ENCODE results near the gene ANG. TPM values are rescaled to one million over a fixed set of nuclear protein-coding genes. Genes with fewer than 3 reads are reported as not detected.

ANG gene
- polyA plus RNA-seq, 1 of the 3 experiments (the other 2 are of a cell fraction): 3.6 TPM

DNA sequence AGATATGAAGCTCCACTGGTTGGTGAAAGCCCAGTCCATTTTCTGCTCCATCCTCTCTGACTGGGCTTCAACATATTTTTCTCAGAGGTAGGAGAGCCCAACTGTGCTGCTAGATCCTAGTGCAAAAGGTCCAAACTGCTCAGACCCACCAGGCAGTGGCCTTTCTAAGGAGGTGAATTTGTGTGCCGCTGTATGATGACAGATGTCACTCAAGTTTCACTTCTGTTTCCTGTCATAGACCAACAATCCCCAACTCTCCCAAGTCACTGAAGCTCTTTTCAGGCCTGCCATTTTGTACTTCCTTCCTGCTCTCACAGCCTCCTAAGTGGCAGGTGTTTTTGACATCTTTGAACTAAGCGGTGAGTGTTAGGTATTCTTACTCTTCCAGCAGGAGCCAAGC, 20.6 kb upstream of the ANG start:
- DNase-seq: no peak
- Histone ChIP-seq H3K9me2 (no peaks in the 10 kb centered on the region), H3K9me3 (no peaks in the 10 kb centered on the region), H3K4me3 (ENCODE audit: low read depth in 2 of 2, low read length in 1 of 2) (no peak overlapping the region), H3K27ac (ENCODE audit: low read depth in 2 of 2, low read length in 1 of 2) (no peak overlapping the region), H3K4me2 (no peak overlapping the region), H3K4me1 (ENCODE audit: control insufficient read depth in 1 of 2, insufficient read depth in 2 of 2, low read depth in 1 of 2, low read length in 1 of 2) (no peaks in the 10 kb centered on the region), H4K20me1 (ENCODE audit: insufficient read depth) (no peaks in the 10 kb centered on the region), H3K79me2 (ENCODE audit: insufficient read depth) (no peaks in the 10 kb centered on the region), H3K9ac (no peak overlapping the region), H3K36me3 (replicated peaks in 1 of 2; ENCODE audit: control insufficient read depth in 1 of 2, insufficient read depth in 2 of 2, low read length in 1 of 2) (no peaks in the 10 kb centered on the region), H2AFZ (ENCODE audit: low read depth) (no peak overlapping the region), H3K27me3 (ENCODE audit: insufficient read depth) (peaks cover 71% of the 10 kb centered on the region), H3F3A (replicated peaks; ENCODE audit: insufficient read depth) (no peaks in the 10 kb centered on the region)
- ChIA-PET POLR2A (no interaction called here), CTCF (interaction anchor here (0.7 kb wide), 1 partner anchor 14 kb away, joined by 3 read pairs; no protein-coding TSS in a partner anchor)
- TF ChIP-seq, protein P1, sequence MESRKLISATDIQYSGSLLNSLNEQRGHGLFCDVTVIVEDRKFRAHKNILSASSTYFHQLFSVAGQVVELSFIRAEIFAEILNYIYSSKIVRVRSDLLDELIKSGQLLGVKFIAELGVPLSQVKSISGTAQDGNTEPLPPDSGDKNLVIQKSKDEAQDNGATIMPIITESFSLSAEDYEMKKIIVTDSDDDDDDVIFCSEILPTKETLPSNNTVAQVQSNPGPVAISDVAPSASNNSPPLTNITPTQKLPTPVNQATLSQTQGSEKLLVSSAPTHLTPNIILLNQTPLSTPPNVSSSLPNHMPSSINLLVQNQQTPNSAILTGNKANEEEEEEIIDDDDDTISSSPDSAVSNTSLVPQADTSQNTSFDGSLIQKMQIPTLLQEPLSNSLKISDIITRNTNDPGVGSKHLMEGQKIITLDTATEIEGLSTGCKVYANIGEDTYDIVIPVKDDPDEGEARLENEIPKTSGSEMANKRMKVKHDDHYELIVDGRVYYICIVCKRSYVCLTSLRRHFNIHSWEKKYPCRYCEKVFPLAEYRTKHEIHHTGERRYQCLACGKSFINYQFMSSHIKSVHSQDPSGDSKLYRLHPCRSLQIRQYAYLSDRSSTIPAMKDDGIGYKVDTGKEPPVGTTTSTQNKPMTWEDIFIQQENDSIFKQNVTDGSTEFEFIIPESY (IDR thresholded peaks at IDR 0.05; ENCODE audit: borderline replicate concordance, low read depth): no peak
- no peak for TF ChIP-seq ELF1 (IDR thresholded peaks at IDR 0.05)
- TF ChIP-seq, protein P2, sequence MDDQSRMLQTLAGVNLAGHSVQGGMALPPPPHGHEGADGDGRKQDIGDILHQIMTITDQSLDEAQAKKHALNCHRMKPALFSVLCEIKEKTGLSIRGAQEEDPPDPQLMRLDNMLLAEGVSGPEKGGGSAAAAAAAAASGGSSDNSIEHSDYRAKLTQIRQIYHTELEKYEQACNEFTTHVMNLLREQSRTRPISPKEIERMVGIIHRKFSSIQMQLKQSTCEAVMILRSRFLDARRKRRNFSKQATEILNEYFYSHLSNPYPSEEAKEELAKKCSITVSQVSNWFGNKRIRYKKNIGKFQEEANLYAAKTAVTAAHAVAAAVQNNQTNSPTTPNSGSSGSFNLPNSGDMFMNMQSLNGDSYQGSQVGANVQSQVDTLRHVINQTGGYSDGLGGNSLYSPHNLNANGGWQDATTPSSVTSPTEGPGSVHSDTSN (IDR thresholded peaks at IDR 0.05): no peak
- no peak for TF ChIP-seq NRF1 (IDR thresholded peaks at IDR 0.05; ENCODE audit: low read depth, low read length)
- TF ChIP-seq RXRA (IDR thresholded peaks at IDR 0.05; ENCODE audit: borderline replicate concordance, low read depth): no peak
- TF ChIP-seq, protein P3, sequence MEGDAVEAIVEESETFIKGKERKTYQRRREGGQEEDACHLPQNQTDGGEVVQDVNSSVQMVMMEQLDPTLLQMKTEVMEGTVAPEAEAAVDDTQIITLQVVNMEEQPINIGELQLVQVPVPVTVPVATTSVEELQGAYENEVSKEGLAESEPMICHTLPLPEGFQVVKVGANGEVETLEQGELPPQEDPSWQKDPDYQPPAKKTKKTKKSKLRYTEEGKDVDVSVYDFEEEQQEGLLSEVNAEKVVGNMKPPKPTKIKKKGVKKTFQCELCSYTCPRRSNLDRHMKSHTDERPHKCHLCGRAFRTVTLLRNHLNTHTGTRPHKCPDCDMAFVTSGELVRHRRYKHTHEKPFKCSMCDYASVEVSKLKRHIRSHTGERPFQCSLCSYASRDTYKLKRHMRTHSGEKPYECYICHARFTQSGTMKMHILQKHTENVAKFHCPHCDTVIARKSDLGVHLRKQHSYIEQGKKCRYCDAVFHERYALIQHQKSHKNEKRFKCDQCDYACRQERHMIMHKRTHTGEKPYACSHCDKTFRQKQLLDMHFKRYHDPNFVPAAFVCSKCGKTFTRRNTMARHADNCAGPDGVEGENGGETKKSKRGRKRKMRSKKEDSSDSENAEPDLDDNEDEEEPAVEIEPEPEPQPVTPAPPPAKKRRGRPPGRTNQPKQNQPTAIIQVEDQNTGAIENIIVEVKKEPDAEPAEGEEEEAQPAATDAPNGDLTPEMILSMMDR (IDR thresholded peaks at IDR 0.05): no peak
- TF ChIP-seq YY1 (IDR thresholded peaks at IDR 0.05; ENCODE audit: low read depth): no peak
- TF ChIP-seq TAF1 (IDR thresholded peaks at IDR 0.05; ENCODE audit: borderline replicate concordance, low read depth, low read length): no peak
- TF ChIP-seq, protein P4, sequence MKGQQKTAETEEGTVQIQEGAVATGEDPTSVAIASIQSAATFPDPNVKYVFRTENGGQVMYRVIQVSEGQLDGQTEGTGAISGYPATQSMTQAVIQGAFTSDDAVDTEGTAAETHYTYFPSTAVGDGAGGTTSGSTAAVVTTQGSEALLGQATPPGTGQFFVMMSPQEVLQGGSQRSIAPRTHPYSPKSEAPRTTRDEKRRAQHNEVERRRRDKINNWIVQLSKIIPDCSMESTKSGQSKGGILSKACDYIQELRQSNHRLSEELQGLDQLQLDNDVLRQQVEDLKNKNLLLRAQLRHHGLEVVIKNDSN (IDR thresholded peaks at IDR 0.05; ENCODE audit: borderline replicate concordance, low read depth): no peak
- TF ChIP-seq CHD2 (IDR thresholded peaks at IDR 0.05; ENCODE audit: low read length, partially characterized antibody): no peak
- TF ChIP-seq, protein P5, sequence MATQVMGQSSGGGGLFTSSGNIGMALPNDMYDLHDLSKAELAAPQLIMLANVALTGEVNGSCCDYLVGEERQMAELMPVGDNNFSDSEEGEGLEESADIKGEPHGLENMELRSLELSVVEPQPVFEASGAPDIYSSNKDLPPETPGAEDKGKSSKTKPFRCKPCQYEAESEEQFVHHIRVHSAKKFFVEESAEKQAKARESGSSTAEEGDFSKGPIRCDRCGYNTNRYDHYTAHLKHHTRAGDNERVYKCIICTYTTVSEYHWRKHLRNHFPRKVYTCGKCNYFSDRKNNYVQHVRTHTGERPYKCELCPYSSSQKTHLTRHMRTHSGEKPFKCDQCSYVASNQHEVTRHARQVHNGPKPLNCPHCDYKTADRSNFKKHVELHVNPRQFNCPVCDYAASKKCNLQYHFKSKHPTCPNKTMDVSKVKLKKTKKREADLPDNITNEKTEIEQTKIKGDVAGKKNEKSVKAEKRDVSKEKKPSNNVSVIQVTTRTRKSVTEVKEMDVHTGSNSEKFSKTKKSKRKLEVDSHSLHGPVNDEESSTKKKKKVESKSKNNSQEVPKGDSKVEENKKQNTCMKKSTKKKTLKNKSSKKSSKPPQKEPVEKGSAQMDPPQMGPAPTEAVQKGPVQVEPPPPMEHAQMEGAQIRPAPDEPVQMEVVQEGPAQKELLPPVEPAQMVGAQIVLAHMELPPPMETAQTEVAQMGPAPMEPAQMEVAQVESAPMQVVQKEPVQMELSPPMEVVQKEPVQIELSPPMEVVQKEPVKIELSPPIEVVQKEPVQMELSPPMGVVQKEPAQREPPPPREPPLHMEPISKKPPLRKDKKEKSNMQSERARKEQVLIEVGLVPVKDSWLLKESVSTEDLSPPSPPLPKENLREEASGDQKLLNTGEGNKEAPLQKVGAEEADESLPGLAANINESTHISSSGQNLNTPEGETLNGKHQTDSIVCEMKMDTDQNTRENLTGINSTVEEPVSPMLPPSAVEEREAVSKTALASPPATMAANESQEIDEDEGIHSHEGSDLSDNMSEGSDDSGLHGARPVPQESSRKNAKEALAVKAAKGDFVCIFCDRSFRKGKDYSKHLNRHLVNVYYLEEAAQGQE (IDR thresholded peaks at IDR 0.05; ENCODE audit: low read depth, low read length): no peak
- 21% methylated on average over 2 of the region's 2 CpGs for WGBS (ENCODE audit: low lambda C conversion rate)

All from SK-N-SH (cell line).